Endothelial cell of umbilical vein (primary cell): ENCODE data around the gene TERF2IP. TPM values are rescaled to one million over a fixed set of nuclear protein-coding genes. Genes with fewer than 3 reads are reported as not detected.

Experiments used
- BruUV-seq: library from RNA; stranded (reverse); fragments of 400-500 nt; replicated peaks from 2 replicates; lab custom pipeline; 2021; lab: Mats Ljungman, UMichigan
- CTCF ChIA-PET: fragments of 300-600, 350-600 bp; sonication (Branson Sonifier 250); formaldehyde crosslinking; loops from one replicate; lab custom pipeline; 2021; ENCODE audit warnings: antibody characterized with exemption, inconsistent platforms; lab: Charles Lee
- POLR2A ChIA-PET: fragments of 300-600, 350-600 bp; sonication (Branson Sonifier 250); formaldehyde crosslinking; loops from one replicate; lab custom pipeline; 2021; ENCODE audit warnings: antibody characterized with exemption, inconsistent platforms; lab: Charles Lee
- DNase-seq: peaks from one replicate; pipeline ENCODE4 v3.0.0-alpha.2; 2011; ENCODE audit warnings: low read depth, low spot score
- FAIRE-seq: peaks from 2 replicates; lab custom pipeline; 2011; peaks lifted over from hg19 to GRCh38; lab: Jason Lieb, UNC
- H2AFZ ChIP-seq: 2 replicates; pipeline ENCODE4 v1.6.0; 2012; ENCODE audit warnings: low read depth, low read length, control low read depth, inconsistent platforms
- H3K27ac ChIP-seq: 2 replicates; pipeline ENCODE4 v1.5.1; 2011; ENCODE audit warnings: low read depth, mild to moderate bottlenecking, control low read depth, low read length, moderate library complexity; ENCODE audit not compliant: insufficient read depth
- H3K27me3 ChIP-seq, 2 experiments: 2 replicates each; pipeline versions ENCODE4 v1.6.0 to v1.6.1; 2011; ENCODE audit warnings: low read length in 2 of 2, mixed read lengths in 1 of 2; ENCODE audit not compliant: control insufficient read depth in 2 of 2, insufficient read depth in 2 of 2
- H3K36me3 ChIP-seq, 2 experiments: 2 replicates in 1 of 2; 3 replicates in 1 of 2; pipeline ENCODE4 v1.5.1; 2011; ENCODE audit warnings: low read length in 2 of 2, mild to moderate bottlenecking in 1 of 2, moderate library complexity in 1 of 2; ENCODE audit not compliant: control insufficient read depth in 2 of 2, insufficient read depth in 2 of 2; ENCODE audit errors: extremely low read depth in 1 of 2
- H3K4me1 ChIP-seq: 3 replicates; pipeline ENCODE4 v1.5.1; 2011; ENCODE audit warnings: mild to moderate bottlenecking, low read length; ENCODE audit not compliant: control insufficient read depth, insufficient read depth; ENCODE audit errors: extremely low read depth
- H3K4me2 ChIP-seq: 2 replicates; pipeline ENCODE4 v1.6.1; 2011; ENCODE audit warnings: low read length, control low read depth, mixed read lengths; ENCODE audit not compliant: insufficient read depth
- H3K4me3 ChIP-seq, 3 experiments: fragments of 200-600 bp in 1 of 3; sonication (generic), shearing (Covaris generic) in 1 of 3; replicated peaks in 1 of 3; 2 replicates each; pipeline ENCODE4 v1.5.1; 2011 to 2016; ENCODE audit warnings: control low read depth in 3 of 3, low read length in 3 of 3, mild to moderate bottlenecking in 2 of 3, inconsistent platforms in 1 of 3, low read depth in 1 of 3, moderate library complexity in 1 of 3; ENCODE audit not compliant: insufficient read depth in 1 of 3
- H3K79me2 ChIP-seq: 2 replicates; pipeline ENCODE4 v1.6.0; 2012; ENCODE audit warnings: low read length, inconsistent platforms; ENCODE audit not compliant: control insufficient read depth, insufficient read depth
- H3K9ac ChIP-seq: replicated peaks from 2 replicates; pipeline ENCODE3; 2011; ENCODE audit warnings: low read length, control low read depth; ENCODE audit not compliant: insufficient read depth; ENCODE audit errors: extremely low read depth
- H3K9me1 ChIP-seq: replicated peaks from 3 replicates; pipeline ENCODE4 v1.6.0; 2011; ENCODE audit warnings: mild to moderate bottlenecking, low read length; ENCODE audit not compliant: control insufficient read depth, insufficient read depth; ENCODE audit errors: extremely low read depth
- H3K9me3 ChIP-seq: replicated peaks from 2 replicates; pipeline ENCODE4 v1.5.1; 2012; ENCODE audit warnings: low read length, inconsistent platforms; ENCODE audit not compliant: control insufficient read depth, insufficient read depth
- H4K20me1 ChIP-seq: replicated peaks from 2 replicates; pipeline ENCODE3; 2011; ENCODE audit warnings: mild to moderate bottlenecking, low read length; ENCODE audit not compliant: control insufficient read depth, insufficient read depth; ENCODE audit errors: extremely low read depth
- CTCF ChIP-seq, 2 donors: IDR thresholded peaks; 1 replicate in 1 of 2; 2 replicates in 1 of 2; pipeline ENCODE4 v1.5.1; 2011; ENCODE audit warnings: low read length in 2 of 2, mild to moderate bottlenecking in 2 of 2, moderate library complexity in 2 of 2, control low read depth in 1 of 2, inconsistent platforms in 1 of 2, low read depth in 1 of 2; ENCODE audit not compliant: insufficient read depth in 1 of 2; ENCODE audit errors: extremely low read depth in 1 of 2
- EZH2 ChIP-seq: IDR thresholded peaks from 2 replicates; pipeline ENCODE4 v1.6.1; 2012; ENCODE audit warnings: borderline replicate concordance, low read depth, mild to moderate bottlenecking, moderate library complexity, low read length, inconsistent platforms; ENCODE audit not compliant: severe bottlenecking
- FOS ChIP-seq: IDR thresholded peaks from 2 replicates; pipeline ENCODE4 v1.6.1; 2011; ENCODE audit warnings: mild to moderate bottlenecking, low read length, moderate library complexity, borderline replicate concordance; ENCODE audit not compliant: insufficient read depth
- GATA2 ChIP-seq: IDR thresholded peaks from 2 replicates; pipeline ENCODE4 v1.7.0; 2011; ENCODE audit warnings: low read depth, mild to moderate bottlenecking, moderate library complexity, mixed read lengths, low read length; ENCODE audit not compliant: insufficient read length, insufficient read depth
- JUN ChIP-seq: IDR thresholded peaks from 2 replicates; pipeline ENCODE4 v1.6.1; 2011; ENCODE audit warnings: borderline replicate concordance, low read depth; ENCODE audit not compliant: insufficient read length, insufficient read depth
- MAX ChIP-seq: IDR thresholded peaks from 2 replicates; pipeline ENCODE4 v1.6.1; 2011; ENCODE audit not compliant: insufficient read depth, insufficient read length
- MYC ChIP-seq: IDR thresholded peaks from one replicate; pipeline ENCODE4 v1.6.1; 2011; ENCODE audit warnings: mild to moderate bottlenecking, low read depth, low read length
- POLR2A ChIP-seq: IDR thresholded peaks from 2 replicates; pipeline ENCODE4 v1.6.1; 2012; ENCODE audit warnings: low read depth, mild to moderate bottlenecking, control low read depth, low read length
- POLR2AphosphoS5 ChIP-seq: IDR thresholded peaks from 2 replicates; pipeline ENCODE4 v1.6.1; 2012; ENCODE audit warnings: low read depth, mild to moderate bottlenecking, control low read depth, low read length, moderate library complexity; ENCODE audit not compliant: insufficient read depth
- dilution Hi-C: fragments of 300-500 bp; cut with MboI; formaldehyde crosslinking; loops from one replicate; pipeline ENCODE4 v1.15.0; 2019; ENCODE audit warnings: low sequenced_read_pairs; ENCODE audit not compliant: extremely low pct_ligation_motif_present
- intact Hi-C: fragments of 100-400 bp; cut with micrococcal nuclease; formaldehyde crosslinking; loops from one replicate; pipeline ENCODE4 v1.10.0; 2022
- polyA plus RNA-seq, 4 experiments: library from polyadenylated mRNA; depleted of rRNA in 3 of 4; stranded (reverse) in 3 of 4; unstranded in 1 of 4; fragments of >200 nt; gene quantifications; 2 replicates each; pipeline versions ENCODE4 v1.2.1 to v1.2.3, GENCODE V29; 2011 to 2012; ENCODE audit warnings: missing spikeins in 1 of 4
- total RNA-seq: library from RNA; stranded (reverse); gene quantifications from 2 replicates; pipeline ENCODE4 v1.2.3, GENCODE V29; 2021

Gene TERF2IP
- total and polyA plus RNA-seq, 2 donors (not counting 3 experiments of a cell fraction or from before 2014, with no cell fraction given): 19.0 to 41.5 TPM

GRCh38 chr16:75627851-75628250, 19.7 kb upstream of the TERF2IP start:
- TF ChIP-seq JUN (no peak), GATA2 (peak; percentile 35)
- H3K36me3 ChIP-seq: peaks cover 29 to 34% of the 10 kb centered on the region in 2 experiments
- intact Hi-C loops (loop anchor here (1.0 kb wide), 1 partner anchor 19 kb away; the partner anchor contains the start of genes KARS1 and TERF2IP), dilution Hi-C loops (no loop called here)
- peak overlapping the region; percentile 70 for H3K4me2 ChIP-seq
- H3K9me1 ChIP-seq: no peaks in the 10 kb centered on the region
- DNase-seq: peak; percentile 54
- CTCF ChIA-PET: interaction anchor here (1.0 kb wide), 1 partner anchor 13 kb away, joined by 3 read pairs; no protein-coding TSS in a partner anchor
- H3K9me3 ChIP-seq: no peaks in the 10 kb centered on the region
- H3K27me3 ChIP-seq: no peaks in the 10 kb centered on the region
- no peaks in the 10 kb centered on the region for H3K79me2 ChIP-seq
- no peaks in the 10 kb centered on the region for H4K20me1 ChIP-seq
- H2AFZ ChIP-seq: no peak overlapping the region
- peaks cover 23% of the 10 kb centered on the region for H3K4me1 ChIP-seq
- peak; percentile 96 for FAIRE-seq
- BruUV-seq: no TSS peak
- no peak overlapping the region for H3K4me3 ChIP-seq
- POLR2A ChIA-PET: interaction anchor here (1.0 kb wide), 1 partner anchor 20 kb away, joined by 4 read pairs; the partner anchor contains the start of genes KARS1 and TERF2IP
- no peak overlapping the region for H3K9ac ChIP-seq
- H3K27ac ChIP-seq: peak overlapping the region; percentile 48

DNA sequence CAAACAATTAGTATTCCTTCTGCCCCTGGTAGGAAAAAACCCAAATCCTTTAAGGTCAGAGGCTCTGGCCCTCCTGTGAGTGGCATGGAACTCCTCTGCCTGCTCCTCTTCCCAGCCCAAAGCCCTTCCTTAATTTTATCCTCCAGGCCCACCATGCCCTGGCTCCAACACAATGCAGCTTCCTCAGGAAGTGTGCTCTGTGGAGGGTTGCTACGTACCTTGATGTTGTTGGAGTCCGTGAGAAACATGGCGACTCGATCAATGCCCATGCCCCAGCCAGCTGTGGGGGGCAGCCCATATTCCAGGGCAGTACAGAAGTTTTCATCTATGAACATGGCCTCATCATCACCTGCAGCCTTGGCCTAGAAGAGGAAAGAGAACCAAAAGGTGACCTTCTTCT, 19.2 kb upstream of the TERF2IP start:
- Histone ChIP-seq H3K36me3 (peaks cover 31 to 34% of the 10 kb centered on the region in 2 experiments), H3K79me2 (no peaks in the 10 kb centered on the region), H3K9ac (no peak overlapping the region), H3K9me3 (no peaks in the 10 kb centered on the region), H3K4me1 (peaks cover 23% of the 10 kb centered on the region), H4K20me1 (no peaks in the 10 kb centered on the region), H2AFZ (no peak overlapping the region), H3K27me3 (no peaks in the 10 kb centered on the region), H3K9me1 (no peaks in the 10 kb centered on the region), H3K4me3 (no peak overlapping the region), H3K27ac (peak overlapping the region; percentile 48), H3K4me2 (peak overlapping the region; percentile 70)
- ChIA-PET POLR2A (interaction anchor here (1.0 kb wide), 1 partner anchor 19 kb away, joined by 4 read pairs; the partner anchor contains the start of genes KARS1 and TERF2IP), CTCF (interaction anchor here (1.0 kb wide), 1 partner anchor 13 kb away, joined by 3 read pairs; no protein-coding TSS in a partner anchor)
- intact Hi-C loops (loop anchor here (1.0 kb wide), 1 partner anchor 19 kb away; the partner anchor contains the start of genes KARS1 and TERF2IP), dilution Hi-C loops (no loop called here)
- DNase-seq (peak; percentile 30), FAIRE-seq (no peak)
- TF ChIP-seq POLR2AphosphoS5 (no peak), MAX (no peak), JUN (no peak), POLR2A (no peak), GATA2 (no peak), FOS (no peak), MYC (no peak), EZH2 (no peak), CTCF (IDR thresholded peaks at IDR 0.05; ENCODE audit: extremely low read depth in 1 of 2, insufficient read depth in 1 of 2, low read depth in 1 of 2, low read length in 2 of 2) (no peak)
- BruUV-seq: no TSS peak
